H1 (cell line): ENCODE results near the gene ECI2. TPM values are rescaled to one million over a fixed set of nuclear protein-coding genes. Genes with fewer than 3 reads are reported as not detected.

Source experiments
- CTCF ChIA-PET: fragments of 300-600 bp; sonication (Branson Sonifier 250); formaldehyde crosslinking; loops from one replicate; lab custom pipeline; 2021; ENCODE audit not compliant: partially characterized antibody; lab: Charles Lee
- POLR2A ChIA-PET: fragments of 300-600 bp; sonication (Branson Sonifier 250); formaldehyde crosslinking; loops from one replicate; lab custom pipeline; 2021; ENCODE audit warnings: inconsistent platforms; ENCODE audit not compliant: partially characterized antibody; lab: Charles Lee
- DNase-seq, 2 experiments: peaks; one replicate each; pipeline versions ENCODE4 v3.0.0 to v3.0.0-alpha.2; 2010 to 2022; ENCODE audit warnings: low spot score in 2 of 2, low read depth in 1 of 2, mixed read lengths in 1 of 2
- FAIRE-seq: peaks from 2 replicates; lab custom pipeline; 2011; peaks lifted over from hg19 to GRCh38; lab: Jason Lieb, UNC
- H2AFZ ChIP-seq: 2 replicates; pipeline ENCODE4 v1.8.1; 2012; ENCODE audit warnings: low read length, inconsistent platforms
- H2AK5ac ChIP-seq: 2 replicates; pipeline ENCODE4 v1.6.1; 2013; ENCODE audit warnings: low read depth, low read length
- H2BK120ac ChIP-seq: replicated peaks from 2 replicates; pipeline ENCODE3; 2013; ENCODE audit warnings: low read depth, low read length, inconsistent platforms
- H2BK12ac ChIP-seq: 2 replicates; pipeline ENCODE4 v1.6.1; 2013; ENCODE audit warnings: low read depth, low read length
- H2BK15ac ChIP-seq: 2 replicates; pipeline ENCODE4 v1.6.1; 2013; ENCODE audit warnings: low read length
- H2BK20ac ChIP-seq: 2 replicates; pipeline ENCODE4 v1.6.1; 2013; ENCODE audit warnings: low read length
- H2BK5ac ChIP-seq: 2 replicates; pipeline ENCODE4 v1.6.1; 2013; ENCODE audit warnings: low read depth, low read length
- H3K14ac ChIP-seq: 2 replicates; pipeline ENCODE4 v1.6.1; 2013; ENCODE audit warnings: inconsistent platforms; ENCODE audit not compliant: insufficient read length
- H3K18ac ChIP-seq: 2 replicates; pipeline ENCODE4 v1.6.1; 2013; ENCODE audit warnings: low read length; ENCODE audit errors: extremely low read depth
- H3K23ac ChIP-seq: 2 replicates; pipeline ENCODE4 v1.6.1; 2013; ENCODE audit warnings: inconsistent platforms; ENCODE audit not compliant: insufficient read length
- H3K23me2 ChIP-seq: 2 replicates; pipeline ENCODE4 v1.6.1; 2013; ENCODE audit warnings: low read depth, low read length
- H3K27ac ChIP-seq: 2 replicates; pipeline ENCODE4 v1.6.1; 2011; ENCODE audit warnings: low read depth, low read length, inconsistent platforms
- H3K27me3 ChIP-seq, 4 experiments: replicated peaks in 1 of 4; 1 replicate in 1 of 4; 2 replicates in 3 of 4; pipeline versions ENCODE4 v1.6.1 to v1.8.1; 2011 to 2013; ENCODE audit warnings: low read length in 3 of 4, mild to moderate bottlenecking in 3 of 4, inconsistent platforms in 2 of 4, mixed read lengths in 2 of 4, moderate library complexity in 1 of 4; ENCODE audit not compliant: control insufficient read depth in 3 of 4, insufficient read depth in 3 of 4; ENCODE audit errors: extremely low read depth in 1 of 4
- H3K36me3 ChIP-seq, 4 experiments: 2 replicates each; pipeline versions ENCODE4 v1.6.1 to v1.8.1; 2011 to 2013; ENCODE audit warnings: mild to moderate bottlenecking in 4 of 4, low read length in 3 of 4, moderate library complexity in 2 of 4, control low read depth in 1 of 4, inconsistent platforms in 1 of 4; ENCODE audit not compliant: insufficient read depth in 4 of 4, control insufficient read depth in 2 of 4
- H3K4ac ChIP-seq: replicated peaks from 2 replicates; pipeline ENCODE3; 2013; ENCODE audit warnings: low read length, low read depth, mixed read lengths, inconsistent platforms; ENCODE audit not compliant: insufficient read length
- H3K4me1 ChIP-seq, 4 experiments: replicated peaks in 1 of 4; 1 replicate in 1 of 4; 2 replicates in 3 of 4; pipeline versions ENCODE4 v1.6.1 to v1.8.1; 2011 to 2013; ENCODE audit warnings: low read length in 3 of 4, inconsistent platforms in 2 of 4, mixed read lengths in 1 of 4; ENCODE audit not compliant: insufficient read depth in 4 of 4, control insufficient read depth in 3 of 4
- H3K4me2 ChIP-seq, 2 experiments: 2 replicates each; pipeline versions ENCODE4 v1.6.1 to v1.8.1; 2011 to 2013; ENCODE audit warnings: low read depth in 2 of 2, low read length in 2 of 2, control low read depth in 1 of 2, inconsistent platforms in 1 of 2, mild to moderate bottlenecking in 1 of 2; ENCODE audit not compliant: insufficient read depth in 1 of 2
- H3K4me3 ChIP-seq, 4 experiments: fragments of 200-600, 300-600 bp in 1 of 4; sonication (generic), shearing (Covaris generic), sonication (Bioruptor Twin) in 1 of 4; 2 replicates each; pipeline versions ENCODE4 v1.5.1 to v1.8.1; 2011 to 2016; ENCODE audit warnings: low read length in 4 of 4, low read depth in 3 of 4, control low read depth in 2 of 4, inconsistent platforms in 2 of 4, mild to moderate bottlenecking in 2 of 4, mixed read lengths in 1 of 4, moderate library complexity in 1 of 4; ENCODE audit not compliant: insufficient read depth in 2 of 4; ENCODE audit errors: extremely low read depth in 1 of 4
- H3K56ac ChIP-seq: replicated peaks from 2 replicates; pipeline ENCODE3; 2013; ENCODE audit warnings: low read depth, mild to moderate bottlenecking, mixed read lengths, low read length, inconsistent platforms; ENCODE audit not compliant: insufficient read length
- H3K79me1 ChIP-seq: 2 replicates; pipeline ENCODE4 v1.6.1; 2013; ENCODE audit warnings: low read depth, low read length, control low read depth
- H3K79me2 ChIP-seq, 2 experiments: 2 replicates each; pipeline versions ENCODE4 v1.6.1 to v1.8.1; 2012 to 2013; ENCODE audit warnings: low read length in 2 of 2, mild to moderate bottlenecking in 2 of 2, inconsistent platforms in 1 of 2; ENCODE audit not compliant: insufficient read depth in 2 of 2, control insufficient read depth in 1 of 2
- H3K9ac ChIP-seq, 4 experiments: replicated peaks in 1 of 4; 1 replicate in 1 of 4; 2 replicates in 3 of 4; pipeline versions ENCODE4 v1.6.1 to v1.8.1; 2011 to 2013; ENCODE audit warnings: low read depth in 3 of 4, low read length in 3 of 4, control low read depth in 2 of 4, mild to moderate bottlenecking in 2 of 4, moderate library complexity in 2 of 4, inconsistent platforms in 1 of 4; ENCODE audit errors: extremely low read depth in 1 of 4
- H3K9me3 ChIP-seq, 2 experiments: 2 replicates each; pipeline versions ENCODE4 v1.6.1 to v1.8.1; 2012 to 2013; ENCODE audit warnings: mild to moderate bottlenecking in 2 of 2, moderate library complexity in 2 of 2, control low read depth in 1 of 2, inconsistent platforms in 1 of 2, low read depth in 1 of 2, low read length in 1 of 2, mixed read lengths in 1 of 2; ENCODE audit not compliant: insufficient read depth in 2 of 2
- H4K20me1 ChIP-seq, 2 experiments: replicated peaks in 1 of 2; 2 replicates each; pipeline versions ENCODE3 to v1.8.1; 2011 to 2013; ENCODE audit warnings: inconsistent platforms in 2 of 2, low read length in 2 of 2, mild to moderate bottlenecking in 1 of 2; ENCODE audit not compliant: insufficient read depth in 2 of 2, control insufficient read depth in 1 of 2
- H4K5ac ChIP-seq: 2 replicates; pipeline ENCODE4 v1.6.1; 2013; ENCODE audit warnings: low read length, low read depth, mixed read lengths, inconsistent platforms; ENCODE audit not compliant: insufficient read length
- H4K8ac ChIP-seq: 2 replicates; pipeline ENCODE4 v1.8.0; 2013; ENCODE audit warnings: mild to moderate bottlenecking, moderate library complexity, low read length, inconsistent platforms; ENCODE audit not compliant: insufficient read depth; ENCODE audit errors: extremely low read depth
- H4K91ac ChIP-seq: replicated peaks from 2 replicates; pipeline ENCODE3; 2013; ENCODE audit warnings: low read length, mixed read lengths, inconsistent platforms; ENCODE audit not compliant: insufficient read length
- BACH1 ChIP-seq: IDR thresholded peaks from 2 replicates; pipeline ENCODE4 v1.6.1; 2012; ENCODE audit warnings: low read length, improper control_type of control experiment
- BRCA1 ChIP-seq: IDR thresholded peaks from 2 replicates; pipeline ENCODE4 v1.6.1; 2012; ENCODE audit warnings: low read depth, low read length, improper control_type of control experiment
- CBX5 ChIP-seq: fragments of 300-800, 300-1000 bp; sonication (generic); IDR thresholded peaks from 2 replicates; pipeline ENCODE4 v1.7.1; 2016; ENCODE audit warnings: antibody characterized with exemption, low read length, low read depth
- FOSL1 ChIP-seq: IDR thresholded peaks from 2 replicates; pipeline ENCODE4 v1.6.1; 2011; ENCODE audit warnings: mild to moderate bottlenecking, low read depth, low read length, moderate library complexity; ENCODE audit not compliant: insufficient read depth
- RBBP5 ChIP-seq: IDR thresholded peaks from 2 replicates; pipeline ENCODE4 v1.7.1; 2012; ENCODE audit warnings: low read depth, mild to moderate bottlenecking, inconsistent platforms, low read length, moderate library complexity, borderline replicate concordance
- RXRA ChIP-seq: IDR thresholded peaks from 2 replicates; pipeline ENCODE4 v1.6.1; 2011; ENCODE audit warnings: low read depth, mild to moderate bottlenecking, low read length, moderate library complexity; ENCODE audit not compliant: insufficient read depth
- SP2 ChIP-seq: IDR thresholded peaks from 2 replicates; pipeline ENCODE4 v1.6.1; 2012; ENCODE audit warnings: mild to moderate bottlenecking, low read length, inconsistent platforms
- WGBS, 2 experiments: shearing (Covaris generic) in 1 of 2; methylation state at CpG; one replicate each; pipeline versions ENCODE4 v1.1.6 to v1.1.7; 2013 to 2015; ENCODE audit warnings: low lambda C conversion rate in 2 of 2, mixed read lengths in 2 of 2, inconsistent platforms in 1 of 2, low coverage in 1 of 2, missing lambda C conversion rate in 1 of 2; ENCODE audit not compliant: insufficient replicate concordance in 2 of 2, insufficient coverage in 1 of 2, insufficient read length in 1 of 2; ENCODE audit errors: extremely low coverage in 1 of 2, missing lambda C conversion rate in 1 of 2; 5-methylcytosine and 5-hydroxymethylcytosine counted together
- polyA plus RNA-seq, 7 experiments: library from polyadenylated mRNA; depleted of rRNA in 3 of 7; stranded (reverse) in 5 of 7; unstranded in 2 of 7; fragments of >200 nt in 5 of 7; fragments of 200-250 nt in 2 of 7; gene quantifications; 1 replicate in 5 of 7; 2 replicates in 1 of 7; 4 replicates in 1 of 7; pipeline versions ENCODE4 v1.2.1 to v1.2.3, GENCODE V29; 2011 to 2013; ENCODE audit warnings: missing spikeins in 2 of 7, mixed read lengths in 2 of 7
- total RNA-seq: library from RNA; stranded (reverse); fragmentation: NEBNext Ultra II Directional; extraction: Animal tissue kit (Norgen Biotek cat#: 25700); gene quantifications from 2 replicates; pipeline ENCODE4 v1.2.1, GENCODE V29; 2021

Gene ECI2
- total and polyA plus RNA-seq, 2 of the 8 experiments (the other 6 are each of a cell fraction or from before 2014, with no cell fraction given): 40.4 to 70.8 TPM

GRCh38 chr6:4103929-4104328 lies 31.4 kb downstream of the ECI2 start:
- H3K4me3 ChIP-seq: no peak overlapping the region
- no peak overlapping the region for H4K91ac ChIP-seq
- no peaks in the 10 kb centered on the region for H4K20me1 ChIP-seq
- H3K79me1 ChIP-seq: no peaks in the 10 kb centered on the region
- H3K4me2 ChIP-seq: no peak overlapping the region
- H3K23me2 ChIP-seq: no peaks in the 10 kb centered on the region; the same call in 1 of the 2 replicates
- H2BK5ac ChIP-seq: no peak overlapping the region
- WGBS, 2 experiments: 95% methylated on average over 5 of the region's 5 CpGs; no CpG with 5 or more reads in 1 of the 2 experiments
- H3K18ac ChIP-seq: no peak overlapping the region
- H3K27me3 ChIP-seq: no peaks in the 10 kb centered on the region
- no peaks in the 10 kb centered on the region for H3K9me3 ChIP-seq
- H2BK20ac ChIP-seq: no peak overlapping the region
- no peak overlapping the region for H3K23ac ChIP-seq
- H3K14ac ChIP-seq: no peak overlapping the region
- no peak overlapping the region for H2AFZ ChIP-seq
- FAIRE-seq: no peak
- H3K4me1 ChIP-seq: no peaks in the 10 kb centered on the region
- H2BK120ac ChIP-seq: no peak overlapping the region
- H4K8ac ChIP-seq: no peak overlapping the region
- no peak overlapping the region for H4K5ac ChIP-seq
- no peak overlapping the region for H2BK15ac ChIP-seq
- H3K79me2 ChIP-seq: no peaks in the 10 kb centered on the region
- H3K27ac ChIP-seq: no peak overlapping the region
- POLR2A ChIA-PET: no interaction called here
- no peak overlapping the region for H3K56ac ChIP-seq
- no peak overlapping the region; the same call in 1 of the 2 replicates for H2BK12ac ChIP-seq
- TF ChIP-seq CBX5: no peak
- no peak for TF ChIP-seq FOSL1
- no peak for TF ChIP-seq BRCA1
- TF ChIP-seq BACH1: no peak
- TF ChIP-seq SP2: no peak
- no peak for TF ChIP-seq RXRA
- no peak for TF ChIP-seq RBBP5
- no peak overlapping the region; a peak in 1 of 7 replicates for H3K9ac ChIP-seq
- CTCF ChIA-PET: no interaction called here
- H2AK5ac ChIP-seq: no peak overlapping the region
- no peak for DNase-seq
- no peak overlapping the region for H3K4ac ChIP-seq
- H3K36me3 ChIP-seq: no peaks in the 10 kb centered on the region; a peak in 2 of 8 replicates
